ENCODE data around the gene ISCA2.

ISCA2 gene

DNA sequence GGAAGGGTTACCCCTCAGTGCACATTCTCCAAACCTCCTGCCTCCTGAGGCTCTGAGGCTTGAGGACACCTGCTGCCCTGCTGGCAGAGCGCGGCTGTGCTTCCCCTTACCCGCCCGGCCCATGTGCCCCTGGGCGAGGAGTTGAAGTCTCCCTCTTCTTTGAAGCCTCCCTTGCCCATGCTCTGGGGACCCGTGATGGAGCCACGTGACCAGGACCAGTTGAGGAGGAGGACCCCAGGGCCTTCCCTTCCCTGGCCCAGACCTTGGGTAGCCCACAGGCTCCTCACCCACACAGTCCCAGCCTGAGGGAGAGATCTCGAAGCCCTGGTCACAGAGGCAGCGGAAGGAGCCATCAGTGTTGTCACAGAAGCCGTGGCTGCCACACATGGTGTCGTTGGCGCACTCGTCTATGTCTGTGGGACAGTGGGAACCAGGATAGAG lies 12.9 kb downstream of the ISCA2 start:
- TF ChIP-seq CTCF (IDR thresholded peaks at IDR 0.05) = no peak

- no peak for TF ChIP-seq CTCF (IDR thresholded peaks at IDR 0.05)
Observed at GRCh38 chr14:74507085-74507484, 13.5 kb downstream of the ISCA2 start.

DNA sequence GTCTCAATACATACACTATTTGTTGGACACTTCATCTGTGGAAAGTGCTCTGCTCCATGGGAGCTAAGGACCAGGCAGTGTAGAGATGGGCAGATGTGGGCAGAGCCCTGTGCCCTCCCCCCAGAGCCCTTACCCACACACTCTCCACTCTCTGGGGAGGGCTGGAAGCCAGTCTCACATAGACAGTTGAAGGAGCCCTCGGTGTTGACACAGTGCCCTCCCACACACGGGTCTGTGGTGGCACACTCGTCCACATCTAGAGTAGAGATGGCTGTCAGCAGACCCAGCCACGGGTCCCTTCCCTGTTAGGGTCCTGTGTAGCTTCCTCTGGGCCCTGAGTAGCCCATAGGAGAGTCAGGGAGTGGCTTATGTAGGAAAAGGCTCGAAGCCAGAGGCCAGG lies 14.3 kb downstream of the ISCA2 start:
- no peak for TF ChIP-seq CTCF (IDR thresholded peaks at IDR 0.05)

DNA sequence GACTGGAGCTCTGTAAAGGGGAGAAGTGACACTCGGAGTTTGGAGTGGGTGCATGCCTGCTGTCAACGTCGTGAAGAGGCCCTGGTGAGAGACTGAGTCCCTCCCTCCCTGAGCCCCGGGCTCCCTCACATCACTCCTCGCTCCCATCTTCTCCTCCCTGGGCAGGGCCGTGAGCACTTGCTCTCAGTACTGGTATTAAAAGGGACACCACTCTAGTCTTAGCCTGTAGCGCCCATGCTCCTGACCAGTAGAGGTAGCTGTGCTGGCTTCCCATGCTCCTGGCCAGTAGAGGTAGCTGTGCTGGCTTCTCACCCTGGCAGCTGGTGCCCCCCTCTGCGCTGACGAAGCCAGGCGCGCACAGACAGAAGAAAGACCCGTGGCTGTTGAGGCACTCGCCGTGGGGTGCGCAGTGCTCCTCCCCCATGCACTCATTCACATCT lies 14.7 kb downstream of the ISCA2 start:
- peak; percentile 37 for TF ChIP-seq CTCF (IDR thresholded peaks at IDR 0.05)

DNA sequence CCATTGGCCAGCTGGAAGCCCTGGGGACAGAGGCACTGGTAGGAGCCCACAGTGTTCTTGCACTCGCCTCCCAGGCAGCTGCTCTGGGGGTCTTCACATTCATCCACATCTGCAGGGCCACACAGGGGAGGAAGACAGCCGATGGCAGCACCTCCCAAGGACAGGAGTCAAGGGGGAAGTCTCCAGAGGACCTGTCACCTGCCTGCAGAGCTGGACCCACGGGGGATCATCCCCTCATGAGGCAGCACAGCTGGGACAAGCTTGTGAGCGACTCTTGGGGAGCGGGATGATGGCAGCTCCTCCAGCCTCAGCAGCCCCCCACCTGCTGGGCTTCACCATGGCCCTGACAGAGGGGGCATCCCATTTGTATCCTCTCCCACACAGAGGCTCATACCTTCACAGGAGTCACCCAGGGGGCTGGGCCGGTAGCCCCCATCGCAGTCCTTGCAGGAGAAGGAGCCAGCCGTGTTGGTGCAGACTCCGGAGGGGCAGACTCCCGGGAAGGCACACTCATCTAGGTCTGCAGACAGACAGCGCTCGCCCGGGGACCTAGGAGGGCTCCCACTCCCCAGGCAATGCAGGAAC lies 15.4 kb downstream of the ISCA2 start:
- TF ChIP-seq CTCF (IDR thresholded peaks at IDR 0.05) = no peak

DNA sequence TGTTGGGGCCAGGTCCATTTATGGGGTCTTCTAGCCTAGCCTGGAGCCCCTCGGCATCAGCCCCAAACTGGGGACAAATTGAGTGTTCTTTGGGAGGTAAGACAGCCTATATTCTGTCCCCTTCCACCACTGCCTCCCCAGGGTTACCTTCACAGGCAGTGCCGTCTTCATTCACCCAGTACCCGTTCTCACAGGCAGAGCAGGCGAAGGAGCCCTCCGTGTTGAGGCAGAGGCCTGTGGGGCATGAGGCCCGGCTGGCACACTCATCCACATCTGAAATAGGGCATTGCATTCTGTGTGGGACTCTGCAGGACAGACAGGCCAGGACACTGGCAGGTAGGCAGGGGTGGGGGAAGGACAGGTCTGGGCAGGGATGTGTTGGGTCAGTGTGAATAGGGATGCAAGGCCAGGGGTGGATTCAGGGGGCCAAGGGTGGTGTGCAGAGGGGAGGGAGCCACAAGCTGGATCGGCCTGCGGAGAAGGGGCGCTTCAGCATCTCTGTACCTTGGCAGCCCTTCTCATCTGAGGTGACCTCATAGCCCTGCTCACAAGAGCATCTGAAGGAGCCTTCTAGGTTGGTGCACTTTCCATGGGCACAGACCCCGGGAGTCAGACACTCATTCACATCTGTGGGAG lies 16.1 kb downstream of the ISCA2 start:
- no peak for TF ChIP-seq CTCF (IDR thresholded peaks at IDR 0.05)

- TF ChIP-seq CTCF (IDR thresholded peaks at IDR 0.05) = no peak
Observed at GRCh38 chr14:74510223-74510931, 16.8 kb downstream of the ISCA2 start.
